AG04450 (cell line): ENCODE measurements around the gene ITPR1. TPM values are rescaled to one million over a fixed set of nuclear protein-coding genes. Genes with fewer than 3 reads are reported as not detected.

Experiments
- CTCF ChIA-PET: fragments of 300-600, 350-600 bp; formaldehyde crosslinking; extraction: SDS; loops from one replicate; lab custom pipeline; 2022; ENCODE audit warnings: antibody characterized with exemption, inconsistent platforms; lab: Charles Lee
- POLR2A ChIA-PET: fragments of 350-600 bp; formaldehyde crosslinking; extraction: SDS; loops from one replicate; lab custom pipeline; 2021; ENCODE audit warnings: antibody characterized with exemption, inconsistent platforms; lab: Yijun Ruan, JAX
- DNase-seq: peaks from one replicate; pipeline ENCODE4 v3.0.0-alpha.2; 2011; ENCODE audit warnings: low read depth, low spot score
- H3K27ac ChIP-seq: one replicate; pipeline ENCODE4 v1.5.1; 2012; ENCODE audit warnings: low read depth, low read length, control low read depth
- H3K27me3 ChIP-seq: one replicate; pipeline ENCODE4 v1.6.0; 2012; ENCODE audit warnings: low read length; ENCODE audit not compliant: control insufficient read depth, insufficient read depth
- H3K4me3 ChIP-seq: 2 replicates; pipeline ENCODE4 v1.5.1; 2011; ENCODE audit warnings: mild to moderate bottlenecking, low read depth, low read length, control low read depth
- H3K9me3 ChIP-seq: 2 replicates; pipeline ENCODE4 v1.5.1; 2012; ENCODE audit warnings: low read length; ENCODE audit not compliant: control insufficient read depth, insufficient read depth
- polyA plus RNA-seq: library from polyadenylated mRNA; depleted of rRNA; stranded (reverse); fragments of >200 nt; gene quantifications from 2 replicates; pipeline ENCODE4 v1.2.3, GENCODE V29; 2011
- TF ChIP-seq, protein P1 (sequence below): IDR thresholded peaks from 2 replicates; pipeline ENCODE4 v1.5.1; 2011; ENCODE audit warnings: low read depth, low read length, control low read depth, inconsistent platforms

Gene ITPR1
- polyA plus RNA-seq, 1 experiment = 7.4 TPM

DNA sequence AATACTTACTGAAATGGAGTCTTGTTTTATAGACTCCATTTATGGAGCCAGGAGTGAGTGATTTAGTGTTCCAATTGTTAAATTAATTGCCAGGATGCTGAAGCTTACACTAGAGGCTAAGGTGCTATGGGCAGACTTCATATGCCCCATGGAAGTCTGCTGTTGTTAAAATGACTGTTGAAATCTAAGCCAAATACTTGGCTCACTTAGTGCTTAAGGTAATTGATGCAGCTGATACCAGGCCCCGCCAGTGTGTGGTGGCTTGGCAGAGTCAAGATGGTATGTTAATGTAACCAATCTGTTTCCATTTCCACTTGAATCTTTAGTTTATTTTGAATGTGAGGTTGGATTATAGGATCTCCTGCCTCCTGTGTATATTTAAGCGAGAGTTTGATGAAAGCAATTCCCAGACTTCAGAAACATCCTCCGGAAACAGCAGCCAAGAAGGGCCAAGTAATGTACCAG is 187.1 kb downstream of the ITPR1 start:
- CTCF ChIA-PET = interaction anchor here (1.1 to 1.2 kb wide), 3 partner anchors 13 to 377 kb away, joined by 3 to 5 read pairs (median 3); no protein-coding TSS in a partner anchor

DNA sequence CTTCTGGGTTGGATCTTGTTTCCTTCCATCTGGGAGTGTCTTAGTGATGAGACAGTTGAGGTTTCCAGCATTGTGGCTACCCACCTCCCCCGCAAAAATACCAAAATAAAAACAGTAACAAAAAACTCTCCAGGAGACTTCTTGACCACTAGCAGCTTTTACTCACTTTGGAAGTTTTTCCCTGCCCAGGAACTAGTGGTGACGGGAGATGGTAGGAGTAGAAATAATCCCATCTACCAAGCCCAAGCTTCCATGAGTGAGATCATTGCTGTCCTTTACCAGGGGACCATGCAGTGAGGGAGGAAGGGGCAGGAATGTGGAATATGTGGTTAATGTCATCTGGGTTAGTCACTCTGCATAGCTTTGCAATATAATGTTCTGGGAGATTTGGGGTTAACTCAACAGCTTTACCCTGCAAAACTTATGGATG is 187.7 kb downstream of the ITPR1 start:
- no peak for DNase-seq
- Histone ChIP-seq H3K27me3 (no peaks in the 10 kb centered on the region), H3K27ac (no peak overlapping the region), H3K9me3 (no peaks in the 10 kb centered on the region), H3K4me3 (no peak overlapping the region)
- TF ChIP-seq, protein P1, sequence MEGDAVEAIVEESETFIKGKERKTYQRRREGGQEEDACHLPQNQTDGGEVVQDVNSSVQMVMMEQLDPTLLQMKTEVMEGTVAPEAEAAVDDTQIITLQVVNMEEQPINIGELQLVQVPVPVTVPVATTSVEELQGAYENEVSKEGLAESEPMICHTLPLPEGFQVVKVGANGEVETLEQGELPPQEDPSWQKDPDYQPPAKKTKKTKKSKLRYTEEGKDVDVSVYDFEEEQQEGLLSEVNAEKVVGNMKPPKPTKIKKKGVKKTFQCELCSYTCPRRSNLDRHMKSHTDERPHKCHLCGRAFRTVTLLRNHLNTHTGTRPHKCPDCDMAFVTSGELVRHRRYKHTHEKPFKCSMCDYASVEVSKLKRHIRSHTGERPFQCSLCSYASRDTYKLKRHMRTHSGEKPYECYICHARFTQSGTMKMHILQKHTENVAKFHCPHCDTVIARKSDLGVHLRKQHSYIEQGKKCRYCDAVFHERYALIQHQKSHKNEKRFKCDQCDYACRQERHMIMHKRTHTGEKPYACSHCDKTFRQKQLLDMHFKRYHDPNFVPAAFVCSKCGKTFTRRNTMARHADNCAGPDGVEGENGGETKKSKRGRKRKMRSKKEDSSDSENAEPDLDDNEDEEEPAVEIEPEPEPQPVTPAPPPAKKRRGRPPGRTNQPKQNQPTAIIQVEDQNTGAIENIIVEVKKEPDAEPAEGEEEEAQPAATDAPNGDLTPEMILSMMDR = no peak
- ChIA-PET CTCF (interaction anchor here (1.1 kb wide), 1 partner anchor 377 kb away, joined by 5 read pairs; no protein-coding TSS in a partner anchor), POLR2A (interaction anchor here (0.6 kb wide), 1 partner anchor 70 kb away, joined by 5 read pairs; no protein-coding TSS in a partner anchor)

More for the DNA sequence above, 187.1 kb downstream of the ITPR1 start:
- Histone ChIP-seq H3K27me3 (no peaks in the 10 kb centered on the region), H3K9me3 (no peaks in the 10 kb centered on the region), H3K27ac (no peak overlapping the region), H3K4me3 (no peak overlapping the region)
- TF ChIP-seq, protein P1 = no peak
- POLR2A ChIA-PET = interaction anchor here (0.6 kb wide), 1 partner anchor 71 kb away, joined by 5 read pairs; no protein-coding TSS in a partner anchor
- DNase-seq = no peak

DNA sequence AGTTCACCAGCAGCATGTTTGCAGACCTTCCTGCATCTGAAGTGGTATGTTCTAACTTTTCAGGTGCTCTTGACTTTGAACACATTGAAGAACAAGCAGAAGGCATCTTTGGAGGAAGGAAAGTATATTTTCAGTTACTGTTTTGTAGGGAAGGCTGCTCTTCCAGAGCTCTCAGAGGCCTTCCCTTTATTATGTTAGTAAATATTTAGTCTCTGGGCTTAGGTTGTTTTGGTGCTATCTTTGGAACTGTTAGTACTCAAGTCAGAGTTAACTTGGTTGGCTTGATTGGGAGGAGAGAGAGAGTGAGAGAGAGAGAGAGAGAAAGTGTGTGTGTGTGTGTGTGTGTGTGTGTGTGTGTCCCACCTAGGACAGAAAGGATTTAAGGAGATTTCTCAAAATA is 188.2 kb downstream of the ITPR1 start:
- no peaks in the 10 kb centered on the region for H3K9me3 ChIP-seq
- POLR2A ChIA-PET = interaction anchor here (0.7 kb wide), 2 partner anchors 174 to 348 kb away, joined by 3 to 6 read pairs; no protein-coding TSS in a partner anchor
- CTCF ChIA-PET = interaction anchor here (1.1 kb wide), 2 partner anchors 330 to 376 kb away, joined by 3 to 5 read pairs; no protein-coding TSS in a partner anchor
- H3K27ac ChIP-seq = no peak overlapping the region
- no peak overlapping the region for H3K4me3 ChIP-seq
- H3K27me3 ChIP-seq = no peaks in the 10 kb centered on the region
- DNase-seq = no peak
- TF ChIP-seq, protein P1 = no peak

DNA sequence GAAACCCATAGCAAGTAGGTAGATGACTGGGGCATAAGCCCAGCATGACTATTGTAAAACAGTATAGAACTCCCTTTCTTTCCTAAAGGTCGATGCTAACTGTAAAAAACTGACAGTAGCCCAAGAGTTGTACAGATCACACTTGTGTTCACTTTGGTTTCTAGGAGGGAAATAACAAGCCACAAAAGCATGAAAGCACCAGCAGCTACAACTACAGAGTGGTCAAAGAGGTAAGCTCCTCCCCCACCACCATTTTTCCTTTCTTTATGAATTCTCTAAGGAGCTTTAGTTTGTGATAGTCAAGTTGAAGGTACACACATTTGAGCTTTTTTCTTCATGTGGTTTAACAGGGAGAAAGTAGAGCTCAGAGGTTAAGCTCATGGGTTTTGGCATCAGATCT is 191.0 kb downstream of the ITPR1 start:
- no peak overlapping the region for H3K4me3 ChIP-seq
- no peak overlapping the region for H3K27ac ChIP-seq
- no peaks in the 10 kb centered on the region for H3K27me3 ChIP-seq
- DNase-seq = no peak
- TF ChIP-seq, protein P1 = no peak
- ChIA-PET POLR2A (no interaction called here), CTCF (interaction anchor here (0.6 to 1.6 kb wide), 2 partner anchors 27 to 333 kb away, joined by 3 to 6 read pairs; no protein-coding TSS in a partner anchor)
- no peaks in the 10 kb centered on the region for H3K9me3 ChIP-seq

DNA sequence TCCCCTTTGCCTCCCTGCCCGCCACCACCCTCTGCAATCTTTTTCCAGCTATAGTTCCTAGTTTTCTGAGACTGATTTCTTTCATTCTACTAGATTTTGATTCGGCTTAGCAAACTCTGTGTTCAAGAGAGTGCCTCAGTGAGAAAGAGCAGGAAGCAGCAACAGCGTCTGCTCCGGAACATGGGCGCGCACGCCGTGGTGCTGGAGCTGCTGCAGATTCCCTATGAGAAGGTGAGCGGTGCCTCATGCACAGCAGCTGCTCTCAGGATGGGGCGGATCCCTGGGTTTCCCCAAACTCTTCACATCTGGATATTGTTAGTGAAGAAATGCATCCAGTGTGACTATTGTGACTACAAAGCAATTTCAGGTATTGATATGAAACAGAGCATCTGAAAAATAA is 191.8 kb downstream of the ITPR1 start:
- no peaks in the 10 kb centered on the region for H3K9me3 ChIP-seq
- no peak overlapping the region for H3K27ac ChIP-seq
- TF ChIP-seq, protein P1 = no peak
- POLR2A ChIA-PET = no interaction called here
- CTCF ChIA-PET = interaction anchor here (1.3 kb wide), 1 partner anchor 15 kb away, joined by 4 read pairs; no protein-coding TSS in a partner anchor
- no peak for DNase-seq
- H3K27me3 ChIP-seq = no peaks in the 10 kb centered on the region
- no peak overlapping the region for H3K4me3 ChIP-seq
